K562 (cell line): ENCODE results near the gene NR1H2. TPM values are rescaled to one million over a fixed set of nuclear protein-coding genes. Genes with fewer than 3 reads are reported as not detected.

Experiments
- ATAC-seq: fragments of 200-7000 bp; cut with Tn5 transposase; 3 replicates; pipeline ENCODE4 v1.9.1; 2020; ENCODE audit warnings: moderate library complexity
- BruUV-seq: library from RNA; stranded (reverse); fragments of 400-500 nt; replicated peaks from 2 replicates; lab custom pipeline; 2021; lab: Mats Ljungman, UMichigan
- CTCF ChIA-PET: fragments of 300-600 bp; formaldehyde crosslinking; extraction: SDS; loops from one replicate; lab custom pipeline; 2021; ENCODE audit warnings: low intra/inter-chr PET ratio; lab: Yijun Ruan, JAX
- POLR2A ChIA-PET: fragments of 300-600, 350-650 bp; sonication (Branson Sonifier 250); formaldehyde crosslinking; extraction: SDS; loops from one replicate; lab custom pipeline; 2021; ENCODE audit warnings: antibody characterized with exemption, inconsistent platforms; lab: Yijun Ruan, JAX
- DNase-seq, 4 experiments: peaks; one replicate each; pipeline versions ENCODE4 v3.0.0 to v3.0.0-alpha.2; 2011 to 2018; ENCODE audit warnings: low spot score in 3 of 4, mixed read lengths in 3 of 4; ENCODE audit errors: extremely low read depth in 1 of 4
- FAIRE-seq: peaks from 2 replicates; lab custom pipeline; 2011; peaks lifted over from hg19 to GRCh38; lab: Jason Lieb, UNC
- H2AFZ ChIP-seq: 2 replicates; pipeline ENCODE4 v1.6.0; 2011; ENCODE audit warnings: low read depth, low read length, control low read depth, inconsistent platforms
- H3K27ac ChIP-seq: fragments of 200-600 bp; 3 replicates; pipeline ENCODE4 v1.8.0; 2011; ENCODE audit warnings: low read depth, mild to moderate bottlenecking, control low read depth, inconsistent platforms, low read length, moderate library complexity, mixed read lengths; ENCODE audit errors: extremely low read depth
- H3K27me3 ChIP-seq, 2 experiments: fragments of 300-600 bp in 1 of 2; 2 replicates in 1 of 2; 3 replicates in 1 of 2; pipeline versions ENCODE4 v1.6.0 to v1.8.0; 2011; ENCODE audit warnings: inconsistent platforms in 2 of 2, low read length in 2 of 2, mild to moderate bottlenecking in 1 of 2, mixed read lengths in 1 of 2, moderate library complexity in 1 of 2; ENCODE audit not compliant: control insufficient read depth in 2 of 2, insufficient read depth in 2 of 2
- H3K36me3 ChIP-seq: fragments of 300-600 bp; 3 replicates; pipeline ENCODE4 v1.8.0; 2011; ENCODE audit warnings: mild to moderate bottlenecking, low read length, inconsistent platforms; ENCODE audit not compliant: control insufficient read depth, insufficient read depth
- H3K4me1 ChIP-seq, 2 experiments: fragments of 200-600 bp in 1 of 2; replicated peaks in 1 of 2; 2 replicates in 1 of 2; 3 replicates in 1 of 2; pipeline versions ENCODE4 v1.5.1 to v1.8.0; 2011; ENCODE audit warnings: inconsistent platforms in 2 of 2, low read length in 2 of 2, mild to moderate bottlenecking in 1 of 2, mixed read lengths in 1 of 2, moderate library complexity in 1 of 2; ENCODE audit not compliant: control insufficient read depth in 2 of 2, insufficient read depth in 2 of 2
- H3K4me2 ChIP-seq: 2 replicates; pipeline ENCODE4 v1.6.1; 2011; ENCODE audit warnings: low read length, control low read depth, inconsistent platforms, mixed read lengths; ENCODE audit not compliant: insufficient read depth
- H3K4me3 ChIP-seq: fragments of 200-600 bp; sonication (generic), shearing (Covaris generic); 2 replicates; pipeline ENCODE4 v1.5.1; 2016; ENCODE audit warnings: control low read depth, inconsistent platforms
- H3K79me2 ChIP-seq: fragments of 200-600 bp; 3 replicates; pipeline ENCODE4 v1.8.0; 2011; ENCODE audit warnings: low read length, inconsistent platforms; ENCODE audit not compliant: control insufficient read depth, insufficient read depth
- H3K9ac ChIP-seq, 2 experiments: 2 replicates each; pipeline versions ENCODE4 v1.6.0 to v1.6.1; 2011; ENCODE audit warnings: low read depth in 2 of 2, low read length in 2 of 2, control low read depth in 1 of 2, inconsistent platforms in 1 of 2, mild to moderate bottlenecking in 1 of 2, mixed read lengths in 1 of 2; ENCODE audit not compliant: insufficient read depth in 1 of 2
- H3K9me1 ChIP-seq: one replicate; pipeline ENCODE4 v1.6.0; 2011; ENCODE audit warnings: inconsistent platforms, mild to moderate bottlenecking, low read length, moderate library complexity; ENCODE audit not compliant: control insufficient read depth, insufficient read depth
- H3K9me3 ChIP-seq: replicated peaks from 2 replicates; pipeline ENCODE4 v1.5.1; 2011; ENCODE audit warnings: low read depth, low read length, inconsistent platforms; ENCODE audit not compliant: control insufficient read depth, insufficient read depth
- H4K20me1 ChIP-seq: replicated peaks from 2 replicates; pipeline ENCODE4 v1.6.1; 2011; ENCODE audit warnings: low read length, inconsistent platforms, mixed read lengths; ENCODE audit not compliant: control insufficient read depth, insufficient read depth
- ARHGAP35 ChIP-seq: fragments of 450-650 bp; IDR thresholded peaks from 2 replicates; pipeline ENCODE4 v1.6.1; 2018; ENCODE audit not compliant: partially characterized antibody
- CBFB ChIP-seq: sonication (generic); formaldehyde crosslinking; IDR thresholded peaks from 2 replicates; pipeline ENCODE4 v1.4.0; 2020; ENCODE audit warnings: mild to moderate bottlenecking, missing genetic modification reagents
- CREB1 ChIP-seq, 2 experiments: sonication (generic) in 1 of 2; formaldehyde crosslinking in 1 of 2; IDR thresholded peaks; 2 replicates each; pipeline versions ENCODE4 v1.6.1 to v1.8.0; 2012 to 2022; ENCODE audit warnings: inconsistent platforms in 1 of 2, mild to moderate bottlenecking in 1 of 2, missing genetic modification reagents in 1 of 2, moderate library complexity in 1 of 2
- DDX20 ChIP-seq: fragments of 450-650 bp; IDR thresholded peaks from 2 replicates; pipeline ENCODE4 v1.6.1; 2016; ENCODE audit warnings: missing genetic modification characterization, low read depth, mild to moderate bottlenecking, missing compliant biosample characterization, moderate library complexity
- DPF2 ChIP-seq: fragments of 450-650 bp; IDR thresholded peaks from 2 replicates; pipeline ENCODE4 v1.6.1; 2016
- MAFF ChIP-seq: IDR thresholded peaks from 2 replicates; pipeline ENCODE4 v1.6.1; 2012; ENCODE audit warnings: low read length, improper control_type of control experiment
- NFE2 ChIP-seq: IDR thresholded peaks from 2 replicates; pipeline ENCODE4 v1.6.1; 2014; ENCODE audit warnings: antibody characterized with exemption, low read depth
- NR2F6 ChIP-seq: fragments of 450-650 bp; formaldehyde crosslinking; IDR thresholded peaks from 2 replicates; pipeline ENCODE4 v1.4.0; 2020; ENCODE audit warnings: mild to moderate bottlenecking
- PHF20 ChIP-seq: fragments of 450-650 bp; IDR thresholded peaks from 2 replicates; pipeline ENCODE4 v1.6.1; 2018; ENCODE audit not compliant: partially characterized antibody
- POLR2G ChIP-seq: fragments of 200-400 bp; formaldehyde crosslinking; IDR thresholded peaks from 2 replicates; pipeline ENCODE4 v1.6.1; 2017; ENCODE audit warnings: low read depth, mild to moderate bottlenecking, antibody characterized with exemption, low read length, moderate library complexity
- PPARD ChIP-seq: fragments of 250-450 bp; sonication (Bioruptor Pico); IDR thresholded peaks from 2 replicates; pipeline ENCODE4 v1.8.0; 2022; ENCODE audit warnings: inconsistent platforms, mild to moderate bottlenecking, moderate library complexity
- RFX5 ChIP-seq: IDR thresholded peaks from 2 replicates; pipeline ENCODE4 v1.6.1; 2011; ENCODE audit warnings: low read depth, mild to moderate bottlenecking, improper control_type of control experiment, low read length
- U2AF1 ChIP-seq: fragments of 200-400 bp; formaldehyde crosslinking; optimal IDR thresholded peaks from 2 replicates; pipeline ENCODE3; 2017; ENCODE audit warnings: mild to moderate bottlenecking, low read depth, low read length, moderate library complexity
- ZFP1 ChIP-seq: fragments of 450-650 bp; formaldehyde crosslinking; IDR thresholded peaks from 2 replicates; pipeline ENCODE4 v1.4.0; 2020; ENCODE audit warnings: mild to moderate bottlenecking, mixed read lengths
- ZKSCAN1 ChIP-seq: fragments of 150-350 bp; IDR thresholded peaks from 2 replicates; pipeline ENCODE4 v1.6.1; 2016; ENCODE audit warnings: low read depth, low read length
- ZNF408 ChIP-seq: fragments of 250-450 bp; sonication (Bioruptor Pico); IDR thresholded peaks from 2 replicates; pipeline ENCODE4 v1.4.0; 2020; ENCODE audit warnings: low read depth, mild to moderate bottlenecking, moderate library complexity
- ZSCAN29 ChIP-seq: fragments of 450-650 bp; IDR thresholded peaks from 2 replicates; pipeline ENCODE4 v1.6.1; 2017
- ZZZ3 ChIP-seq: fragments of 450-650 bp; IDR thresholded peaks from 2 replicates; pipeline ENCODE4 v1.6.1; 2016; ENCODE audit warnings: antibody characterized with exemption, mild to moderate bottlenecking, moderate library complexity
- WGBS: fragments of 100-300 bp; shearing (Covaris generic); methylation state at CpG from one replicate; pipeline ENCODE4 v1.1.6; 2016; ENCODE audit warnings: low coverage, mixed read lengths; ENCODE audit not compliant: insufficient coverage; ENCODE audit errors: missing lambda C conversion rate; 5-methylcytosine and 5-hydroxymethylcytosine counted together
- in situ Hi-C: fragments of 300-500 bp; cut with MboI; formaldehyde crosslinking; loops from 4 replicates; pipeline ENCODE4 v1.15.0; 2018; ENCODE audit warnings: inconsistent platforms, mixed read lengths
- intact Hi-C: fragments of 100-400 bp; cut with micrococcal nuclease; formaldehyde crosslinking; loops from 2 replicates; pipeline ENCODE4 v1.14.2; 2022
- polyA plus RNA-seq, 8 experiments: library from polyadenylated mRNA; depleted of rRNA in 4 of 8; stranded (reverse) in 5 of 8; unstranded in 3 of 8; fragments of >200 nt; fragmentation: Nextera tagmentation in 2 of 8; fragmentation: Illumina TruSeq in 1 of 8; extraction: Ambion mirVana in 2 of 8; extraction: Trizol in 1 of 8; gene quantifications; 2 replicates each; pipeline versions ENCODE4 v1.2.1 to v1.2.3, GENCODE V29; 2011 to 2014; ENCODE audit warnings: inconsistent platforms in 1 of 8, missing spikeins in 1 of 8
- total RNA-seq, 7 experiments: library from RNA; depleted of rRNA in 6 of 7; stranded (reverse); fragments of >200 nt in 6 of 7; fragmentation: Illumina TruSeq in 2 of 7; extraction: Trizol in 2 of 7; gene quantifications; 2 replicates each; pipeline versions ENCODE4 v1.2.1 to v1.2.3, GENCODE V29; 2011 to 2021; ENCODE audit warnings: low replicate concordance in 1 of 7
- TF ChIP-seq, protein P1 (sequence below): fragments of 250-450 bp; sonication (Bioruptor Pico); IDR thresholded peaks from 2 replicates; pipeline ENCODE4 v1.4.0; 2020; ENCODE audit warnings: mild to moderate bottlenecking, moderate library complexity
- TF ChIP-seq, protein P2 (sequence below): sonication (generic); formaldehyde crosslinking; IDR thresholded peaks from 2 replicates; pipeline ENCODE4 v1.8.0; 2022; ENCODE audit warnings: mild to moderate bottlenecking, low read depth, missing genetic modification reagents
- TF ChIP-seq, protein P3 (sequence below): sonication (generic); formaldehyde crosslinking; IDR thresholded peaks from 2 replicates; pipeline ENCODE4 v1.8.0; 2022; ENCODE audit warnings: missing genetic modification reagents, mild to moderate bottlenecking, moderate library complexity, borderline replicate concordance

Gene NR1H2
- total and polyA plus RNA-seq, 9 of the 15 experiments (the other 6 are each of a cell fraction or from before 2014, with no cell fraction given), result 0.11 to 73.8 (median 24.0) TPM

DNA sequence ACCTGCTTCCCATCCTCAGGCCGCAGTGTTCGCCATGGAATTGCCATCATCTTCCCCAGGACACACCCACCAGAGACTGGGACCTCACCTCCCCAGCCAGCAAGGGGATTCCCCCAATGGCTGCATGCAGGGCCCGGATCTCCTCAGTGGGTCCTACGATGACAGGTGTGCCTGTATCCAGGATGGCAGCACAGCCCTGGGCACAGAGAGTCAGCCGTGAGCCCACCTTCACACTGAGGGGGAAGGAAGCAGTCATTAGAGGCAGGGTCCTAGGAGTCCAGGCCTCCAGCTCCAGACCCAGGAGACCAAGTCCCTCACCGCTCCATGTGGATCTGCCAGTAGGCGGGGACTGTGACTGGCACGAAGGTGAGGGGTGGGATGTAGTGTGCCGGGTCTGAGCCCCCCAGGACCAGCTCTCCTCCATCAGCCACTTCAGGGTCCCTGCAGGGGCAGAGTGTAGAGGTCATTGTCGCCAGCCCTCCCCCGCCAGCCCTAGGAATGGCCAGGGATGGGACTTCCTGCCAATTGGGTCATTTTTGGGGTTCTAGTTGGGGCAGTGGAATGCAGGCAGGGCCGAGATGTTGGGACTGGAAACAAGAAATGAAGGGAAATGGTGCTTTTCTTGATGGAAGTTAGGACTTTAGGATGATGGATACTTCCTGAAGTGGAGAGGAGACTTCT lies 41.4 kb upstream of the NR1H2 start:
- H3K9me1 ChIP-seq, result no peaks in the 10 kb centered on the region
- H3K9me3 ChIP-seq, result no peaks in the 10 kb centered on the region
- peak overlapping the region; percentile 89; the same call in 1 of the 2 replicates for H3K4me2 ChIP-seq
- intact Hi-C loops (no loop called here), in situ Hi-C loops (loop anchor here (10.0 kb wide), 1 partner anchor 1220 kb away; the partner anchor contains the start of genes C19orf73, LIN7B and PPFIA3)
- H2AFZ ChIP-seq, result no peak overlapping the region
- peaks cover 36 to 51% of the 10 kb centered on the region in 2 experiments; a peak in 4 of 5 replicates for H3K4me1 ChIP-seq
- H3K27me3 ChIP-seq, result no peaks in the 10 kb centered on the region
- H3K36me3 ChIP-seq, result no peaks in the 10 kb centered on the region; the same call in 2 of the 3 replicates
- H3K9ac ChIP-seq, result peak overlapping the region in 1 of 2 experiments; percentile 70; a peak in 2 of 4 replicates
- H3K79me2 ChIP-seq, result peaks cover 27% of the 10 kb centered on the region
- ChIA-PET POLR2A (interaction anchor here (0.5 to 1.1 kb wide), 3 partner anchors 11 to 16 kb away, joined by 3 read pairs; no protein-coding TSS in a partner anchor), CTCF (no interaction called here)
- no peak overlapping the region for H3K4me3 ChIP-seq
- 84% methylated on average over 6 of the region's 12 CpGs for WGBS
- H3K27ac ChIP-seq, result no peak overlapping the region
- no peaks in the 10 kb centered on the region for H4K20me1 ChIP-seq
- FAIRE-seq (no peak), ATAC-seq (no peak), DNase-seq (no peak)
- BruUV-seq, result no TSS peak
- TF ChIP-seq ZNF408 (CRISPR knock-in tag) (no peak), NFE2 (no peak), ZFP1 (CRISPR knock-in tag) (no peak), RFX5 (no peak), CREB1 (IDR thresholded peaks at IDR 0.05) (no peak), CREB1 (CRISPR knock-in tag; IDR thresholded peaks at IDR 0.05) (no peak), ARHGAP35 (no peak), ZZZ3 (no peak), DPF2 (no peak), DDX20 (tag) (no peak), CBFB (0 out of 2 replicates have a peak, but pooled peaks have one; percentile 29), MAFF (no peak), NR2F6 (CRISPR knock-in tag) (no peak), PPARD (CRISPR knock-in tag) (no peak), ZSCAN29 (no peak), ZKSCAN1 (no peak), U2AF1 (no peak), POLR2G (peak; percentile 51; the same call in 1 of the 2 replicates), PHF20 (no peak)
- TF ChIP-seq, protein P1, sequence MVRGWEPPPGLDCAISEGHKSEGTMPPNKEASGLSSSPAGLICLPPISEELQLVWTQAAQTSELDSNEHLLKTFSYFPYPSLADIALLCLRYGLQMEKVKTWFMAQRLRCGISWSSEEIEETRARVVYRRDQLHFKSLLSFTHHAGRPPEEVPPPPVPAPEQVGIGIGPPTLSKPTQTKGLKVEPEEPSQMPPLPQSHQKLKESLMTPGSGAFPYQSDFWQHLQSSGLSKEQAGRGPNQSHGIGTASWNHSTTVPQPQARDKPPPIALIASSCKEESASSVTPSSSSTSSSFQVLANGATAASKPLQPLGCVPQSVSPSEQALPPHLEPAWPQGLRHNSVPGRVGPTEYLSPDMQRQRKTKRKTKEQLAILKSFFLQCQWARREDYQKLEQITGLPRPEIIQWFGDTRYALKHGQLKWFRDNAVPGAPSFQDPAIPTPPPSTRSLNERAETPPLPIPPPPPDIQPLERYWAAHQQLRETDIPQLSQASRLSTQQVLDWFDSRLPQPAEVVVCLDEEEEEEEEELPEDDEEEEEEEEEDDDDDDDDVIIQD (CRISPR knock-in tag), result no peak
- TF ChIP-seq, protein P2, sequence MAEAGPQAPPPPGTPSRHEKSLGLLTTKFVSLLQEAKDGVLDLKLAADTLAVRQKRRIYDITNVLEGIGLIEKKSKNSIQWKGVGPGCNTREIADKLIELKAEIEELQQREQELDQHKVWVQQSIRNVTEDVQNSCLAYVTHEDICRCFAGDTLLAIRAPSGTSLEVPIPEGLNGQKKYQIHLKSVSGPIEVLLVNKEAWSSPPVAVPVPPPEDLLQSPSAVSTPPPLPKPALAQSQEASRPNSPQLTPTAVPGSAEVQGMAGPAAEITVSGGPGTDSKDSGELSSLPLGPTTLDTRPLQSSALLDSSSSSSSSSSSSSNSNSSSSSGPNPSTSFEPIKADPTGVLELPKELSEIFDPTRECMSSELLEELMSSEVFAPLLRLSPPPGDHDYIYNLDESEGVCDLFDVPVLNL (CRISPR knock-in tag), result no peak
- TF ChIP-seq, protein P3, sequence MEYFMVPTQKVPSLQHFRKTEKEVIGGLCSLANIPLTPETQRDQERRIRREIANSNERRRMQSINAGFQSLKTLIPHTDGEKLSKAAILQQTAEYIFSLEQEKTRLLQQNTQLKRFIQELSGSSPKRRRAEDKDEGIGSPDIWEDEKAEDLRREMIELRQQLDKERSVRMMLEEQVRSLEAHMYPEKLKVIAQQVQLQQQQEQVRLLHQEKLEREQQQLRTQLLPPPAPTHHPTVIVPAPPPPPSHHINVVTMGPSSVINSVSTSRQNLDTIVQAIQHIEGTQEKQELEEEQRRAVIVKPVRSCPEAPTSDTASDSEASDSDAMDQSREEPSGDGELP (CRISPR knock-in tag), result no peak
